HepG2 (cell line): ENCODE measurements around the gene ANKUB1. TPM values are rescaled to one million over a fixed set of nuclear protein-coding genes. Genes with fewer than 3 reads are reported as not detected.

ENCODE experiments used
- ADNP ChIP-seq: sonication (generic); formaldehyde crosslinking; IDR thresholded peaks from 2 replicates; pipeline ENCODE4 v1.4.0; 2020; ENCODE audit warnings: missing genetic modification reagents
- CBX2 ChIP-seq, 2 experiments: fragments of 200-600 bp in 1 of 2; sonication (generic); formaldehyde crosslinking in 1 of 2; IDR thresholded peaks; 2 replicates each; pipeline versions ENCODE4 v1.7.0 to v1.8.1; 2018 to 2022; ENCODE audit warnings: low read depth in 2 of 2, low read length in 1 of 2, mild to moderate bottlenecking in 1 of 2, missing genetic modification reagents in 1 of 2
- FOXK1 ChIP-seq: sonication (generic); formaldehyde crosslinking; IDR thresholded peaks from 2 replicates; pipeline ENCODE4 v1.4.0; 2020; ENCODE audit warnings: low read depth, missing genetic modification reagents, borderline replicate concordance
- HOXA7 ChIP-seq: sonication (generic); formaldehyde crosslinking; IDR thresholded peaks from 2 replicates; pipeline ENCODE4 v1.8.1; 2022; ENCODE audit warnings: mild to moderate bottlenecking, missing genetic modification reagents, moderate library complexity
- MXD4 ChIP-seq: IDR thresholded peaks from 2 replicates; pipeline ENCODE4 v1.6.1; 2016; ENCODE audit warnings: mild to moderate bottlenecking, missing biosample characterization, missing genetic modification reagents
- MYC ChIP-seq: sonication (generic); formaldehyde crosslinking; IDR thresholded peaks from 2 replicates; pipeline ENCODE4 v1.9.0; 2021; ENCODE audit warnings: missing genetic modification reagents, borderline replicate concordance
- MYNN ChIP-seq: sonication (generic); formaldehyde crosslinking; IDR thresholded peaks from 2 replicates; pipeline ENCODE4 v1.4.0; 2020; ENCODE audit warnings: mild to moderate bottlenecking, low read depth, missing genetic modification reagents
- RAD21 ChIP-seq: fragments of 450-650 bp; formaldehyde crosslinking; IDR thresholded peaks from 2 replicates; pipeline ENCODE4 v1.5.0; 2020; ENCODE audit warnings: mild to moderate bottlenecking
- SATB2 ChIP-seq: sonication (generic); formaldehyde crosslinking; IDR thresholded peaks from 2 replicates; pipeline ENCODE4 v1.5.0; 2020; ENCODE audit warnings: missing genetic modification reagents
- SOX5 ChIP-seq: IDR thresholded peaks from 2 replicates; pipeline ENCODE4 v1.6.1; 2016; ENCODE audit warnings: borderline replicate concordance
- SPEN ChIP-seq: sonication (generic); formaldehyde crosslinking; IDR thresholded peaks from 2 replicates; pipeline ENCODE4 v1.5.1; 2020; ENCODE audit warnings: low read depth, mild to moderate bottlenecking, missing genetic modification reagents
- THAP11 ChIP-seq: IDR thresholded peaks from 2 replicates; pipeline ENCODE4 v1.6.1; 2016; ENCODE audit warnings: missing biosample characterization, missing genetic modification reagents
- ZBTB7A ChIP-seq: sonication (generic); formaldehyde crosslinking; IDR thresholded peaks from 2 replicates; pipeline ENCODE4 v1.8.0; 2022; ENCODE audit warnings: mild to moderate bottlenecking, missing genetic modification reagents
- ZFYVE20 ChIP-seq: sonication (generic); formaldehyde crosslinking; IDR thresholded peaks from 2 replicates; pipeline ENCODE4 v1.8.0; 2023; ENCODE audit warnings: low read depth, mild to moderate bottlenecking, moderate library complexity, missing genetic modification reagents, borderline replicate concordance
- ZNF264 ChIP-seq: sonication (generic); formaldehyde crosslinking; IDR thresholded peaks from 2 replicates; pipeline ENCODE4 v1.4.0; 2020; ENCODE audit warnings: missing genetic modification reagents
- ZNF331 ChIP-seq: sonication (generic); formaldehyde crosslinking; IDR thresholded peaks from 2 replicates; pipeline ENCODE4 v1.4.0; 2020; ENCODE audit warnings: missing genetic modification reagents
- ZNF335 ChIP-seq: sonication (generic); formaldehyde crosslinking; IDR thresholded peaks from 2 replicates; pipeline ENCODE4 v1.4.0; 2020; ENCODE audit warnings: missing genetic modification reagents
- ZNF484 ChIP-seq: sonication (generic); formaldehyde crosslinking; IDR thresholded peaks from 2 replicates; pipeline ENCODE4 v1.5.1; 2020; ENCODE audit warnings: mild to moderate bottlenecking, low read depth, missing genetic modification reagents, borderline replicate concordance
- polyA plus RNA-seq, 8 experiments: library from polyadenylated mRNA; depleted of rRNA in 3 of 8; stranded (reverse) in 7 of 8; unstranded in 1 of 8; fragments of >200 nt; fragmentation: Illumina TruSeq in 4 of 8; extraction: Trizol in 4 of 8; gene quantifications; 2 replicates each; pipeline versions ENCODE4 v1.2.1 to v1.2.3, GENCODE V29; 2011 to 2016; ENCODE audit warnings: low read depth in 4 of 8, missing spikeins in 1 of 8, mixed read lengths in 1 of 8; ENCODE audit not compliant: insufficient read depth in 1 of 8
- total RNA-seq, 5 experiments: library from RNA; depleted of rRNA; stranded (reverse); fragments of >200 nt; fragmentation: Illumina TruSeq; extraction: Trizol; gene quantifications; 2 replicates each; pipeline ENCODE4 v1.2.3, GENCODE V29; 2016; ENCODE audit warnings: low read depth in 1 of 5
- TF ChIP-seq, protein P1 (sequence below): sonication (generic); formaldehyde crosslinking; IDR thresholded peaks from 2 replicates; pipeline ENCODE4 v1.4.0; 2020; ENCODE audit warnings: mild to moderate bottlenecking, low read depth, missing genetic modification reagents
- TF ChIP-seq, protein P2 (sequence below): sonication (generic); formaldehyde crosslinking; IDR thresholded peaks from 2 replicates; pipeline ENCODE4 v1.4.0; 2020; ENCODE audit warnings: missing genetic modification reagents
- TF ChIP-seq, protein P3 (sequence below): sonication (generic); formaldehyde crosslinking; IDR thresholded peaks from 2 replicates; pipeline ENCODE4 v1.8.1; 2023; ENCODE audit warnings: mild to moderate bottlenecking, inconsistent platforms, moderate library complexity, missing genetic modification reagents, borderline replicate concordance
- TF ChIP-seq, protein P4 (sequence below): sonication (generic); formaldehyde crosslinking; IDR thresholded peaks from 2 replicates; pipeline ENCODE4 v1.8.1; 2023; ENCODE audit warnings: mild to moderate bottlenecking, missing genetic modification reagents

Gene ANKUB1
- total and polyA plus RNA-seq, 2 of the 13 experiments (the other 11 are each of a cell fraction or from before 2014, with no cell fraction given): not detected

DNA sequence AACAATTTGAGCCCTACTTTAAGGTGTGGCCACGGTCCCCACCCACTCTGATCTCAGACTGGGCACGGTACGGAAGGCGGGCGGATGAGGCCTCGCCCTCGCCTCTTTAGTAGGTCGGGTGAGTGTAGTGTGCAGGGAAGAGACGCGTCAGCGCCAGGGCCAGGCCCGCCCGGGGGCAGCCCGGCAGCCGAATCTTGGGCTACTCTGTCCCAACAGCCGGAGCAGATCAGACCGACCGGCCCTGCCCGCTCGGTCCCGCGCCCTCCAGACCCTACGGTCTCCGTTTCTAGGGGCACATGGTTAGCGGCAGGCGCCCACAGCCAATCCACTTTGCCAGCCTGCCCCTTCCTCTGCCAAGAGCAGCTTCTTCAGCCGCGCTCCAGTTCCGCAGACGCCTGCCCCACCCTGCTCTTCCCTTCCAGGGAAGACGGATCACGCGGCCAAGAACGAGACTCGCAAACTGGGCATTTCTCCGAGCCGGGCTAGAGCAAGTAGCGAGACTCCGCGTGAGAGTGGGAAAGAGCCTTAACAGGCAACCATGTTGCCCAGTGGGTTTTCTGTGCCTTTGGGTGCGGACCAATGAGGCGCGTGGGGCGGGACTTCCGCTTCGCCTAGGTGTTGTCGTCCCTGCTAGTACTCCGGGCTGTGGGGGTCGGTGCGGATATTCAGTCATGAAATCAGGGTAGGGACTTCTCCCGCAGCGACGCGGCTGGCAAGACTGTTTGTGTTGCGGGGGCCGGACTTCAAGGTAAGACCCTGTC is 20.4 kb upstream of the ANKUB1 start, which contains the start of gene RNF13 (continued):
- no peak; the same call in 1 of the 2 replicates for TF ChIP-seq SOX5 (CRISPR knock-in tag)
- TF ChIP-seq ZNF484 (CRISPR knock-in tag): no peak
- peak; percentile 80 for TF ChIP-seq MYC (CRISPR knock-in tag)
- peak; percentile 86 for TF ChIP-seq ZBTB7A (CRISPR knock-in tag)
- TF ChIP-seq, protein P1, sequence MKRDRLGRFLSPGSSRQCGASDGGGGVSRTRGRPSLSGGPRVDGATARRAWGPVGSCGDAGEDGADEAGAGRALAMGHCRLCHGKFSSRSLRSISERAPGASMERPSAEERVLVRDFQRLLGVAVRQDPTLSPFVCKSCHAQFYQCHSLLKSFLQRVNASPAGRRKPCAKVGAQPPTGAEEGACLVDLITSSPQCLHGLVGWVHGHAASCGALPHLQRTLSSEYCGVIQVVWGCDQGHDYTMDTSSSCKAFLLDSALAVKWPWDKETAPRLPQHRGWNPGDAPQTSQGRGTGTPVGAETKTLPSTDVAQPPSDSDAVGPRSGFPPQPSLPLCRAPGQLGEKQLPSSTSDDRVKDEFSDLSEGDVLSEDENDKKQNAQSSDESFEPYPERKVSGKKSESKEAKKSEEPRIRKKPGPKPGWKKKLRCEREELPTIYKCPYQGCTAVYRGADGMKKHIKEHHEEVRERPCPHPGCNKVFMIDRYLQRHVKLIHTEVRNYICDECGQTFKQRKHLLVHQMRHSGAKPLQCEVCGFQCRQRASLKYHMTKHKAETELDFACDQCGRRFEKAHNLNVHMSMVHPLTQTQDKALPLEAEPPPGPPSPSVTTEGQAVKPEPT (CRISPR knock-in tag): no peak
- peak; percentile 18; the same call in 1 of the 2 replicates for TF ChIP-seq THAP11 (CRISPR knock-in tag)
- 0 out of 2 replicates have a peak, but pooled peaks have one; percentile 19 for TF ChIP-seq MXD4
- no peak for TF ChIP-seq ZNF331
- no peak for TF ChIP-seq ADNP
- TF ChIP-seq SATB2: no peak; the same call in 1 of the 2 replicates
- TF ChIP-seq ZFYVE20 (CRISPR knock-in tag): no peak
- TF ChIP-seq, protein P2, sequence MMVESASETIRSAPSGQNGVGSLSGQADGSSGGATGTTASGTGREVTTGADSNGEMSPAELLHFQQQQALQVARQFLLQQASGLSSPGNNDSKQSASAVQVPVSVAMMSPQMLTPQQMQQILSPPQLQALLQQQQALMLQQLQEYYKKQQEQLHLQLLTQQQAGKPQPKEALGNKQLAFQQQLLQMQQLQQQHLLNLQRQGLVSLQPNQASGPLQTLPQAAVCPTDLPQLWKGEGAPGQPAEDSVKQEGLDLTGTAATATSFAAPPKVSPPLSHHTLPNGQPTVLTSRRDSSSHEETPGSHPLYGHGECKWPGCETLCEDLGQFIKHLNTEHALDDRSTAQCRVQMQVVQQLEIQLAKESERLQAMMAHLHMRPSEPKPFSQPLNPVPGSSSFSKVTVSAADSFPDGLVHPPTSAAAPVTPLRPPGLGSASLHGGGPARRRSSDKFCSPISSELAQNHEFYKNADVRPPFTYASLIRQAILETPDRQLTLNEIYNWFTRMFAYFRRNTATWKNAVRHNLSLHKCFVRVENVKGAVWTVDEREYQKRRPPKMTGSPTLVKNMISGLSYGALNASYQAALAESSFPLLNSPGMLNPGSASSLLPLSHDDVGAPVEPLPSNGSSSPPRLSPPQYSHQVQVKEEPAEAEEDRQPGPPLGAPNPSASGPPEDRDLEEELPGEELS (CRISPR knock-in tag): no peak
- TF ChIP-seq MYNN (CRISPR knock-in tag): no peak
- no peak for TF ChIP-seq RAD21 (CRISPR knock-in tag)
- peak; percentile 43; the same call in 1 of the 2 replicates for TF ChIP-seq SPEN (CRISPR knock-in tag)
- no peak for TF ChIP-seq HOXA7 (CRISPR knock-in tag)
- TF ChIP-seq, protein P3, sequence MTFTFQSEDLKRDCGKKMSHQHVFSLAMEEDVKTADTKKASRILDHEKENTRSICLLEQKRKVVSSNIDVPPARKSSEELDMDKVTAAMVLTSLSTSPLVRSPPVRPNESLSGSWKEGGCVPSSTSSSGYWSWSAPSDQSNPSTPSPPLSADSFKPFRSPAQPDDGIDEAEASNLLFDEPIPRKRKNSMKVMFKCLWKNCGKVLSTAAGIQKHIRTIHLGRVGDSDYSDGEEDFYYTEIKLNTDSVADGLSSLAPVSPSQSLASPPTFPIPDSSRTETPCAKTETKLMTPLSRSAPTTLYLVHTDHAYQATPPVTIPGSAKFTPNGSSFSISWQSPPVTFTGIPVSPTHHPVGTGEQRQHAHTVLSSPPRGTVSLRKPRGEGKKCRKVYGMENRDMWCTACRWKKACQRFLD: peak; percentile 86; the same call in 1 of the 2 replicates
- TF ChIP-seq, protein P4, sequence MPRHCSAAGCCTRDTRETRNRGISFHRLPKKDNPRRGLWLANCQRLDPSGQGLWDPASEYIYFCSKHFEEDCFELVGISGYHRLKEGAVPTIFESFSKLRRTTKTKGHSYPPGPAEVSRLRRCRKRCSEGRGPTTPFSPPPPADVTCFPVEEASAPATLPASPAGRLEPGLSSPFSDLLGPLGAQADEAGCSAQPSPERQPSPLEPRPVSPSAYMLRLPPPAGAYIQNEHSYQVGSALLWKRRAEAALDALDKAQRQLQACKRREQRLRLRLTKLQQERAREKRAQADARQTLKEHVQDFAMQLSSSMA: 0 out of 2 replicates have a peak, but pooled peaks have one; percentile 55
- TF ChIP-seq ZNF335 (CRISPR knock-in tag): no peak; the same call in 1 of the 2 replicates
- TF ChIP-seq FOXK1 (CRISPR knock-in tag): 0 out of 2 replicates have a peak, but pooled peaks have one; percentile 44
- TF ChIP-seq ZNF264: peak; percentile 17; the same call in 1 of the 2 replicates
- TF ChIP-seq CBX2 (IDR thresholded peaks at IDR 0.05; ENCODE audit: low read depth, low read length): no peak
- TF ChIP-seq CBX2 (CRISPR knock-in tag; IDR thresholded peaks at IDR 0.05; ENCODE audit: low read depth): no peak; the same call in none of the 2 replicates
